ENCODE data around the gene KCNIP4. TPM values are rescaled to one million over a fixed set of nuclear protein-coding genes. Genes with fewer than 3 reads are reported as not detected.

KCNIP4 gene
- total and polyA plus RNA-seq, 9 of the 15 experiments (the other 6 are each of a cell fraction or from before 2014, with no cell fraction given): 0.25 to 0.41 TPM; not detected in 7

DNA sequence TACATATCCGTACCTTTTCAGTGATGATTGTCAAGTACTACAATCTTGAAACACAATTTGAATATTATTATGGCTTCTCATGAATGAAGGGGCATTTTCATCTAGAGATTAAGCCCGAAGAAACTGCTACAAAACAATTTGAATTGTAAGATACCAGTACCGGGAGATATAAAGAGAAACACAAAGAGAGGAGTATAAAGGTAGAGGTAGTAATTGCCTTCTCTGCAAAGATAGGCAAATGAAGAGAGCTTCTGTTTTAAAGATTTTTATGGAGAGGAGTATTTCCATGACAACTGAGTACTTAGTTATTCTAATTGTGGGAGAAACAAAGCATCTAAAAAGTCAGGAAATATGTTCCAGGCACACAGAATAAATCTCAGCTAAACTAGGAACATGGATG lies 25.3 kb upstream of the KCNIP4 start (continued):
- TF ChIP-seq NFE2L1 (tag; IDR thresholded peaks at IDR 0.05; ENCODE audit: borderline replicate concordance, low read depth): no peak
- TF ChIP-seq XRCC4 (IDR thresholded peaks at IDR 0.05; ENCODE audit: extremely low read depth, insufficient read depth, insufficient read length): no peak
- TF ChIP-seq BRCA1 (IDR thresholded peaks at IDR 0.05): no peak
- no peak for TF ChIP-seq BRCA1 (CRISPR knock-in tag; IDR thresholded peaks at IDR 0.05)

DNA sequence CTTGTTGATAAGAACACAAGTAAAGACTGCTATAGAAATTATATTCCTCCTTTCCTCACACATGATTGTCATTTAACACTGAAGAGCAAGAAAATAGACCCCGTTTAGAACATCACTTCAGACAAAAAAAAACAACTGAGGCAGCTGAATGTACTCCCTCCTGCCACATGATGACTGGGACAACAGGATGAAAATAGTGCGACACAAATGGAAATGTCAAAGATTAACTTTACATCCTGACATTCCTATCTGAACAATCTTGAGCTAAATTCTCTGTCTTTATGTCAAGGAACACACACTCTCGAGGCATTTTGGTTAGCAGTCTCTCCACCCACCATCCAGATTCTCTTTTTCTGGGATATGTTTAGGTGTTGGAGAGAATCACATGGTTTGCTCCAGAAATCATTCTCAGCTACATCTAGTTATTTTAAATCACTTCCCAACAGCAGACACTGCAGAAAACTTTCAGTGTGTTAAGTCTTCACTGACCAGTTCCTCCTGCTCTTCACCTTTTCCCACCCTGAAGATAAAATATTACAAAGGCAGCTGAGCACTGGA lies 16.3 kb upstream of the KCNIP4 start:
- FAIRE-seq (no peak), ATAC-seq (no peak), DNase-seq (ENCODE audit: extremely low read depth in 1 of 4, low spot score in 3 of 4) (no peak)
- intact Hi-C loops (cut with micrococcal nuclease) (no loop called here), in situ Hi-C loops (cut with MboI) (no loop called here)
- Histone ChIP-seq H3K4me2 (ENCODE audit: insufficient read depth, low read length) (no peak overlapping the region), H3K36me3 (ENCODE audit: control insufficient read depth, insufficient read depth, low read length) (no peaks in the 10 kb centered on the region), H3K4me3 (no peak overlapping the region), H3K9me1 (ENCODE audit: control insufficient read depth, insufficient read depth, low read length) (no peaks in the 10 kb centered on the region), H3K27me3 (ENCODE audit: control insufficient read depth in 2 of 2, insufficient read depth in 2 of 2, low read length in 2 of 2) (no peaks in the 10 kb centered on the region), H3K9ac (ENCODE audit: insufficient read depth in 1 of 2, low read depth in 2 of 2, low read length in 2 of 2) (no peak overlapping the region), H3K4me1 (replicated peaks in 1 of 2; ENCODE audit: control insufficient read depth in 2 of 2, insufficient read depth in 2 of 2, low read length in 2 of 2) (no peaks in the 10 kb centered on the region), H2AFZ (ENCODE audit: low read depth, low read length) (no peak overlapping the region), H3K27ac (ENCODE audit: extremely low read depth, low read depth, low read length) (no peak overlapping the region), H3K79me2 (ENCODE audit: control insufficient read depth, insufficient read depth, low read length) (no peaks in the 10 kb centered on the region), H3K9me3 (replicated peaks; ENCODE audit: control insufficient read depth, insufficient read depth, low read depth, low read length) (no peaks in the 10 kb centered on the region), H4K20me1 (replicated peaks; ENCODE audit: control insufficient read depth, insufficient read depth, low read length) (no peaks in the 10 kb centered on the region)
- ChIA-PET POLR2A (interaction anchor here (0.7 kb wide), 1 partner anchor 13 kb away, joined by 3 read pairs; no protein-coding TSS in a partner anchor), CTCF (ENCODE audit: low intra/inter-chr PET ratio) (no interaction called here)
- 0% methylated on average over 3 of the region's 3 CpGs for WGBS (ENCODE audit: insufficient coverage, low coverage, missing lambda C conversion rate)
- no TSS peak for BruUV-seq (replicated peaks)
- TF ChIP-seq CBX5 (IDR thresholded peaks at IDR 0.05; ENCODE audit: borderline replicate concordance, low read depth) (no peak), ZNF133 (CRISPR knock-in tag; IDR thresholded peaks at IDR 0.05) (no peak), TARDBP (IDR thresholded peaks at IDR 0.05) (no peak), PRMT5 (CRISPR knock-in tag; IDR thresholded peaks at IDR 0.05) (no peak), MCM3 (IDR thresholded peaks at IDR 0.05) (no peak), NR1H2 (CRISPR knock-in tag; IDR thresholded peaks at IDR 0.05) (no peak), GTF2A2 (tag; IDR thresholded peaks at IDR 0.05) (no peak)
- TF ChIP-seq, protein P1, sequence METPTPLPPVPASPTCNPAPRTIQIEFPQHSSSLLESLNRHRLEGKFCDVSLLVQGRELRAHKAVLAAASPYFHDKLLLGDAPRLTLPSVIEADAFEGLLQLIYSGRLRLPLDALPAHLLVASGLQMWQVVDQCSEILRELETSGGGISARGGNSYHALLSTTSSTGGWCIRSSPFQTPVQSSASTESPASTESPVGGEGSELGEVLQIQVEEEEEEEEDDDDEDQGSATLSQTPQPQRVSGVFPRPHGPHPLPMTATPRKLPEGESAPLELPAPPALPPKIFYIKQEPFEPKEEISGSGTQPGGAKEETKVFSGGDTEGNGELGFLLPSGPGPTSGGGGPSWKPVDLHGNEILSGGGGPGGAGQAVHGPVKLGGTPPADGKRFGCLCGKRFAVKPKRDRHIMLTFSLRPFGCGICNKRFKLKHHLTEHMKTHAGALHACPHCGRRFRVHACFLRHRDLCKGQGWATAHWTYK (CRISPR knock-in tag; IDR thresholded peaks at IDR 0.05): no peak
- TF ChIP-seq, protein P2, sequence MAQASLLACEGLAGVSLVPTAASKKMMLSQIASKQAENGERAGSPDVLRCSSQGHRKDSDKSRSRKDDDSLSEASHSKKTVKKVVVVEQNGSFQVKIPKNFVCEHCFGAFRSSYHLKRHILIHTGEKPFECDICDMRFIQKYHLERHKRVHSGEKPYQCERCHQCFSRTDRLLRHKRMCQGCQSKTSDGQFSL (CRISPR knock-in tag; IDR thresholded peaks at IDR 0.05): no peak
- TF ChIP-seq, protein P2 (tag; IDR thresholded peaks at IDR 0.05): no peak
- TF ChIP-seq, protein P3, sequence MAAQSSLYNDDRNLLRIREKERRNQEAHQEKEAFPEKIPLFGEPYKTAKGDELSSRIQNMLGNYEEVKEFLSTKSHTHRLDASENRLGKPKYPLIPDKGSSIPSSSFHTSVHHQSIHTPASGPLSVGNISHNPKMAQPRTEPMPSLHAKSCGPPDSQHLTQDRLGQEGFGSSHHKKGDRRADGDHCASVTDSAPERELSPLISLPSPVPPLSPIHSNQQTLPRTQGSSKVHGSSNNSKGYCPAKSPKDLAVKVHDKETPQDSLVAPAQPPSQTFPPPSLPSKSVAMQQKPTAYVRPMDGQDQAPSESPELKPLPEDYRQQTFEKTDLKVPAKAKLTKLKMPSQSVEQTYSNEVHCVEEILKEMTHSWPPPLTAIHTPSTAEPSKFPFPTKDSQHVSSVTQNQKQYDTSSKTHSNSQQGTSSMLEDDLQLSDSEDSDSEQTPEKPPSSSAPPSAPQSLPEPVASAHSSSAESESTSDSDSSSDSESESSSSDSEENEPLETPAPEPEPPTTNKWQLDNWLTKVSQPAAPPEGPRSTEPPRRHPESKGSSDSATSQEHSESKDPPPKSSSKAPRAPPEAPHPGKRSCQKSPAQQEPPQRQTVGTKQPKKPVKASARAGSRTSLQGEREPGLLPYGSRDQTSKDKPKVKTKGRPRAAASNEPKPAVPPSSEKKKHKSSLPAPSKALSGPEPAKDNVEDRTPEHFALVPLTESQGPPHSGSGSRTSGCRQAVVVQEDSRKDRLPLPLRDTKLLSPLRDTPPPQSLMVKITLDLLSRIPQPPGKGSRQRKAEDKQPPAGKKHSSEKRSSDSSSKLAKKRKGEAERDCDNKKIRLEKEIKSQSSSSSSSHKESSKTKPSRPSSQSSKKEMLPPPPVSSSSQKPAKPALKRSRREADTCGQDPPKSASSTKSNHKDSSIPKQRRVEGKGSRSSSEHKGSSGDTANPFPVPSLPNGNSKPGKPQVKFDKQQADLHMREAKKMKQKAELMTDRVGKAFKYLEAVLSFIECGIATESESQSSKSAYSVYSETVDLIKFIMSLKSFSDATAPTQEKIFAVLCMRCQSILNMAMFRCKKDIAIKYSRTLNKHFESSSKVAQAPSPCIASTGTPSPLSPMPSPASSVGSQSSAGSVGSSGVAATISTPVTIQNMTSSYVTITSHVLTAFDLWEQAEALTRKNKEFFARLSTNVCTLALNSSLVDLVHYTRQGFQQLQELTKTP (IDR thresholded peaks at IDR 0.05; ENCODE audit: low read depth in 1 of 2, partially characterized antibody in 2 of 2): no peak
